Measurements from ENCODE around the gene RNF208.

DNA sequence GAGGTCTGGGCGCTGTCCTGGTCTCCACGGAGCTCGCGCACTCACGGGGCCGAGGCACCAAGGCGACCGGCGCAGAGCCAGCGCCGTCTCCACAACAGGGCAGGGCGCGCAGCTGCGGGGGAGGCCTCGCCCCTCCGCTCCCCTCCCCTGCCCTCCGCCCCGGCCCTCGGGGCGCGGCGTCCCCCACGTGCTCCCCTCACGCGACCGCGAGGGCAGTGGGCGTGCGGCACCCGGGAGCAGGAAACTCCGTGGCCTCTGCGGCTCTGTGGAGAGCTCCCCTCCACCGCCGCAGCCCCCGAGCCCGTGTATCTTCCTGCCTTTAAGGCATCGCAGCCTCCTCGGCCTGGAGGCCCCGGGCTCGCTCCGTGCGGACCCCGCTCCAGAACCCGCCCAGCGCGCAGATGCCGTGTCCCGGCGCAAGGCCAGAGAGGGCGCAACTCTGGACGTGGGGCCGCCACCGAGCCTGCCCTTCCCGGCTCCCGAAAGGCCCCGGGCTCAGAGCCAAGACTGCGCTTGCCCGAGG, 18.3 kb upstream of the RNF208 start:
- TF ChIP-seq, protein P1, sequence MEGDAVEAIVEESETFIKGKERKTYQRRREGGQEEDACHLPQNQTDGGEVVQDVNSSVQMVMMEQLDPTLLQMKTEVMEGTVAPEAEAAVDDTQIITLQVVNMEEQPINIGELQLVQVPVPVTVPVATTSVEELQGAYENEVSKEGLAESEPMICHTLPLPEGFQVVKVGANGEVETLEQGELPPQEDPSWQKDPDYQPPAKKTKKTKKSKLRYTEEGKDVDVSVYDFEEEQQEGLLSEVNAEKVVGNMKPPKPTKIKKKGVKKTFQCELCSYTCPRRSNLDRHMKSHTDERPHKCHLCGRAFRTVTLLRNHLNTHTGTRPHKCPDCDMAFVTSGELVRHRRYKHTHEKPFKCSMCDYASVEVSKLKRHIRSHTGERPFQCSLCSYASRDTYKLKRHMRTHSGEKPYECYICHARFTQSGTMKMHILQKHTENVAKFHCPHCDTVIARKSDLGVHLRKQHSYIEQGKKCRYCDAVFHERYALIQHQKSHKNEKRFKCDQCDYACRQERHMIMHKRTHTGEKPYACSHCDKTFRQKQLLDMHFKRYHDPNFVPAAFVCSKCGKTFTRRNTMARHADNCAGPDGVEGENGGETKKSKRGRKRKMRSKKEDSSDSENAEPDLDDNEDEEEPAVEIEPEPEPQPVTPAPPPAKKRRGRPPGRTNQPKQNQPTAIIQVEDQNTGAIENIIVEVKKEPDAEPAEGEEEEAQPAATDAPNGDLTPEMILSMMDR (IDR thresholded peaks at IDR 0.05), result no peak
- peak; percentile 34 for TF ChIP-seq POLR2A (IDR thresholded peaks at IDR 0.05)

All from breast epithelium (tissue), 3 donors.